Measurements from ENCODE around the gene TESK2.

Gene TESK2

DNA sequence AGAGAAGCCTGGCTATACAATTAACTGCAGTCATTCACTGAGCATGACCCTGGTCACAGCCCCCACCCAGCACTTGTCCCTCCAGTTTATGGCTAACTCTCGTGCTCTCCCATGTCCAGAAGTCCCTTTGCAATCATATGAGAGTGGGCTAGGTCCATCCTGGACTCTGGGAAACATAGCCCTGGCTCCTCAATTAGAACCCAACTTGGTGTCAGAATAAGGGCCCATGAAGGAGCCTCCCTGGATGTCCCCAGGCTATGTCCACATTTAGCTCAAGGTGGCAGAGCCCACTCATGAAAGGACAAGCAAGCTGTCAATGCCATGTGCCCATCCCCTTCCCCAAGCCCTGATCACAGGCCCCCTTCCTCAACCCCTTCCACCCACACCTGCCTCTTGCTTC is 191.7 kb downstream of the TESK2 start:
- no peak for DNase-seq

GRCh38 chr1:45297666-45298356 is 193.2 kb downstream of the TESK2 start:
- DNase-seq: no peak

Data from NCI-H526 treated with DMSO at 0.1 percent for 48 hours (cell line).